Astrocyte of the cerebellum (primary cell): ENCODE data around the gene TNS1.

ENCODE experiments used
- DNase-seq: peaks from one replicate; pipeline ENCODE4 v3.0.0-alpha.2; 2011; ENCODE audit warnings: low read depth
- H3K4me3 ChIP-seq: 2 replicates; pipeline ENCODE4 v1.5.1; 2011; ENCODE audit warnings: mild to moderate bottlenecking, low read depth, low read length, moderate library complexity
- in situ Hi-C: cut with HindIII; loops from 2 replicates; pipeline ENCODE4 v1.10.0; 2017; ENCODE audit warnings: low sequenced_read_pairs
- TF ChIP-seq, protein P1 (sequence below): IDR thresholded peaks from 2 replicates; pipeline ENCODE4 v1.5.1; 2012; ENCODE audit warnings: low read length, low read depth, moderate library complexity, mild to moderate bottlenecking; ENCODE audit errors: missing control alignments

Gene TNS1

DNA sequence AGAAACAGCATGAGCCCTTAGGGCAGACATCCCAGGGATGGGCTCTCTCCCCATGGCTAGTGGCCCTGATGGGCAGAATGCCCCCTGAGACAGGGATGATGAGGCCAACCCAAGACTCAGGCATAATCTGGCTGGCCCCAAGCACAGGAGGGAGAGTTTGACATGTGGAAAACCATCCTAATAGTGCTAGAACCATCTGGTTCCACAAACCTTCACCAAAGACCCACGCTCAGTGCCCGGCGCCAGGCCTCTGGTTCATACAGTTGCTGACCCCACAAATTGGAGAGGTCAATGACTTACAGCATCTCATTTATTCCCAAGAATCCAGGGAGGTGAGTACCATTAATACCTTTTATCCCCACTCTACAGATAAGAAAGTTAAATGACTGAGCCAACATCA is 95.5 kb downstream of the TNS1 start:
- TF ChIP-seq, protein P1, sequence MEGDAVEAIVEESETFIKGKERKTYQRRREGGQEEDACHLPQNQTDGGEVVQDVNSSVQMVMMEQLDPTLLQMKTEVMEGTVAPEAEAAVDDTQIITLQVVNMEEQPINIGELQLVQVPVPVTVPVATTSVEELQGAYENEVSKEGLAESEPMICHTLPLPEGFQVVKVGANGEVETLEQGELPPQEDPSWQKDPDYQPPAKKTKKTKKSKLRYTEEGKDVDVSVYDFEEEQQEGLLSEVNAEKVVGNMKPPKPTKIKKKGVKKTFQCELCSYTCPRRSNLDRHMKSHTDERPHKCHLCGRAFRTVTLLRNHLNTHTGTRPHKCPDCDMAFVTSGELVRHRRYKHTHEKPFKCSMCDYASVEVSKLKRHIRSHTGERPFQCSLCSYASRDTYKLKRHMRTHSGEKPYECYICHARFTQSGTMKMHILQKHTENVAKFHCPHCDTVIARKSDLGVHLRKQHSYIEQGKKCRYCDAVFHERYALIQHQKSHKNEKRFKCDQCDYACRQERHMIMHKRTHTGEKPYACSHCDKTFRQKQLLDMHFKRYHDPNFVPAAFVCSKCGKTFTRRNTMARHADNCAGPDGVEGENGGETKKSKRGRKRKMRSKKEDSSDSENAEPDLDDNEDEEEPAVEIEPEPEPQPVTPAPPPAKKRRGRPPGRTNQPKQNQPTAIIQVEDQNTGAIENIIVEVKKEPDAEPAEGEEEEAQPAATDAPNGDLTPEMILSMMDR: no peak
- no peak overlapping the region for H3K4me3 ChIP-seq
- no peak for DNase-seq
- in situ Hi-C loops: no loop called here

DNA sequence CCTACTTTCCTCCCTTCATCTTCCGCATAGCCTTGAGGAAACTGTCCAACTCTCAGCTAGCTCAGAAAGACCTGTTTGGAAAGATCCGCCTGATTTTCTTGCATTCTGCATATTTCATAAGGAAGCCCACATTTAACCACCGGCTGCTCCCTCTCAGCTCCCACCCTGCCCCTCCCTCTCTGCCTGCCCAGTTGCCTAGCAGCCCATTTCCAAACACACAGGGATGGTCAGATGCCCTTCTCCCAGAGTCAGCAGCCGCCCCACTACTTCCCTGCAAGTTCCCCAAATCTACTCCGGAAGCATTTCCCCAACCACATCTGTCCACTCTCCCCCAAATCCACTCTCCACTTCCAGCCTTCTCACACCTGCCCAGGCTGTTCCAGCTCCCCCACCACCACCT is 96.0 kb downstream of the TNS1 start:
- in situ Hi-C loops: no loop called here
- TF ChIP-seq, protein P1: no peak
- H3K4me3 ChIP-seq: no peak overlapping the region
- no peak for DNase-seq

DNA sequence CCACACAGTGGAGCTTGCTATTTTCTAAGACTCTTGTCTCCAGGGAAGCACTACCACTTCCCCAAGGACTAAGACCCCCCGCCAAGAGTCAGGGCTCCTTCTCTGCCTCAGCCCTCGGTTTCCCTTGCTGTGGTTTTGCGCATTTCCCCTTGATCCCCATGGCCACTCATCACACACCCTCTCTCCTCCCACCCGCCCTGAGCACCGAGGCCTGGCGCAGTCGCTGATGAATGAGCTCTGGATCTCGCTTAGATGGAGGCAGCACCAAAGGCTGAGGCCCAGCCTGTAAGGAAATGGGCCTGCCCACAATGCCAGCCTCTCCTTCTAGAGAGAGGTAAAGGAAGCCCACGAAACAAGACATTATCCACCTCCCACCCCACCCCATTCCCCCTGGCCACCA is 96.9 kb downstream of the TNS1 start:
- in situ Hi-C loops: no loop called here
- no peak overlapping the region for H3K4me3 ChIP-seq
- TF ChIP-seq, protein P1: no peak
- no peak for DNase-seq

DNA sequence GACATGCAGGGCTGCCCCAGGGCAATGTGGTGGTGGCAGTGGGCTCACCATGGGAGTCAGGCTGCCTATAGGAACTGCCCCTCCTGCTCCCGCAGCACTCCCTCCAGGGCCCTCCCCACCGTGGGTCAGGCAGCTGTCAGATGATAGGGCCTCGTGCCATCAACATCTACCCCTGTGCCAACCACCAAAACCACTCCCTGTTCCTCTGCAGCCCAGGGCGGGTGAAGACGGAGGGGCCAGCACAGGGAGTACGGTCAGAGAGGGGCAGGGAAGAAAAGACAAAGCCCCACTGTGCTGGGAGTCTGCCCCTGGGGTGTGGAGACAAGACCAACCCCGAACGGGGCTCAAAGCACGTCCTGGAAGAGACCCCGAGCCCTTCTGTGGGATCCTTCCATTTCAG is 97.4 kb downstream of the TNS1 start:
- in situ Hi-C loops: no loop called here
- no peak overlapping the region for H3K4me3 ChIP-seq
- TF ChIP-seq, protein P1: no peak
- DNase-seq: no peak

DNA sequence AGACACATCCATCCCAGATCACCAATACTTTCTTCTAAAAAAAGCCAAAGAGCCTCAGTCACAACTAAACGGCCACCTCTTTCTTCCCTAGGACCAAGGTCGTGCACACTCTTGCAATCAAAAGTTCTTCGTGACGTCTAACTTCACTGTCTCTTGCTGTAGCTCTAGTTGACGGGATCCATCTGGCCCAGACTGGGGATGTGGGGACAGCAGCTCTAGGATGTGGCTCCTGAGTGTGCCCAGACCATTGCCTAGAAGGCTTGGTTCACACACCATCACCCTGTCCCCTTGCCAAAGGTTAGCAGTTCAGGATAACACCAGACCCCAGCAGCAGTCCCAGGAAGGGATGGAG is 98.2 kb downstream of the TNS1 start:
- in situ Hi-C loops: no loop called here
- DNase-seq: no peak
- H3K4me3 ChIP-seq: no peak overlapping the region

DNA sequence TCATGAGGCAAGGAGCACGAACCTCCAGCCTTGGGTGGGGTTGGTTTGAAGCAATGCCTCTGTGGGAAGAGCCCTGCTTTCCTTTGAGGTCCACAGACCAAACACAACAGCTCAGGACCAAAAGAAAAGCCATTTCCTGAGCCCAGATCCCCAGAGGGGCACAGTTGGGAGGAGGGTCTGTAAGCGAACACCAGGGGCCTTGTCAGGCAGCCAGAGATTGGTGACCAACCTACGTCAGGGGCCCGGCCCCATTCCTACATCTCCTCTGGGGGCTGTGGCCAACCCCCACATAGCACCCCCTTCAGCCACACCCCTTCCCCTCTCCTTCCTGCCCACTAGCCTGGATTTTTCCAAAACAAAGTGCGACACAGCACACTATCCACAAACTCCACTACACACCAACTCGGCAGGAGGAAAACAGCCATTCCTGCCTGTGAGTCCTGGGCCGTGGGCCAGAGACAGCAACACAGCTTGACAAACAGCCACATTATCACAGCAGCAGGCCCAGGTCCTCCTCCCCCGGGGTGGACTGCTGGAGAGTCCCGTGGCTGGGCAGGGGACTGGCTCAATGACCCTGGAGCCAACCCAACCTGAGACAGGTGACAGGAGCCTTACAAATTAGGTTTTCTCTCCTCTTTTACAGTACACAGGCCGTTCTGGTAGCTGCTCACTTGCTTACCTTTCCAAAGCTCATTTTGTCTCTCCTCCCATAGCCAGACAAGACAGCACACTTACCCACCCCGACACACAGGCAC is 98.8 kb downstream of the TNS1 start:
- no peak for DNase-seq
- in situ Hi-C loops: no loop called here
- H3K4me3 ChIP-seq: no peak overlapping the region
- TF ChIP-seq, protein P1: no peak

More for the DNA sequence above, 98.2 kb downstream of the TNS1 start:
- TF ChIP-seq, protein P1: no peak
